Smooth muscle cell (in vitro differentiated cells): ENCODE data around the gene MYO1A. TPM values are rescaled to one million over a fixed set of nuclear protein-coding genes. Genes with fewer than 3 reads are reported as not detected.

Experiments
- DNase-seq: peaks from one replicate; lab custom pipeline; 2025; ENCODE audit not compliant: unreplicated experiment; lab: John Stamatoyannopoulos, UW
- H2AFZ ChIP-seq: fragments of 200-600 bp; sonication (generic); 2 replicates; pipeline ENCODE4 v1.6.0; 2016; ENCODE audit warnings: antibody characterized with exemption, low read depth, mild to moderate bottlenecking
- H3F3A ChIP-seq: fragments of 200-600 bp; sonication (generic); 2 replicates; pipeline ENCODE4 v1.6.0; 2017; ENCODE audit warnings: antibody characterized with exemption, low read depth
- H3K27ac ChIP-seq: fragments of 200-600 bp; sonication (generic); 2 replicates; pipeline ENCODE4 v1.5.1; 2016; ENCODE audit warnings: low read depth, mild to moderate bottlenecking
- H3K27me3 ChIP-seq: fragments of 200-600 bp; sonication (generic); 2 replicates; pipeline ENCODE4 v1.6.1; 2016; ENCODE audit warnings: low read depth, mild to moderate bottlenecking
- H3K36me3 ChIP-seq: fragments of 200-600 bp; sonication (generic); 2 replicates; pipeline ENCODE4 v1.5.1; 2016; ENCODE audit warnings: low read depth
- H3K4me1 ChIP-seq: fragments of 200-600 bp; sonication (generic); 2 replicates; pipeline ENCODE4 v1.5.1; 2016; ENCODE audit warnings: low read depth
- H3K4me2 ChIP-seq: fragments of 200-600 bp; sonication (generic); 2 replicates; pipeline ENCODE4 v1.6.0; 2016; ENCODE audit warnings: mild to moderate bottlenecking
- H3K4me3 ChIP-seq: fragments of 200-600 bp; sonication (generic); 2 replicates; pipeline ENCODE4 v1.5.1; 2016; ENCODE audit warnings: mild to moderate bottlenecking
- H3K79me2 ChIP-seq: fragments of 200-600 bp; sonication (generic); 2 replicates; pipeline ENCODE4 v1.6.0; 2016; ENCODE audit warnings: low read depth, mild to moderate bottlenecking
- H3K9ac ChIP-seq: fragments of 200-600 bp; sonication (generic); 2 replicates; pipeline ENCODE4 v1.6.0; 2016; ENCODE audit warnings: low read depth
- H3K9me3 ChIP-seq: fragments of 200-600 bp; sonication (generic); replicated peaks from 2 replicates; pipeline ENCODE4 v1.5.1; 2016; ENCODE audit warnings: low read depth
- H4K20me1 ChIP-seq: fragments of 200-600 bp; sonication (generic); 2 replicates; pipeline ENCODE4 v1.6.0; 2016; ENCODE audit warnings: low read depth
- CTCF ChIP-seq: fragments of 200-600 bp; sonication (generic); IDR thresholded peaks from 2 replicates; pipeline ENCODE4 v1.5.1; 2017; ENCODE audit warnings: borderline replicate concordance, mild to moderate bottlenecking, antibody characterized with exemption; ENCODE audit not compliant: insufficient read depth, poor library complexity, severe bottlenecking
- WGBS: methylation state at CpG from one replicate; pipeline ENCODE4 v1.1.7; 2016; ENCODE audit warnings: low lambda C conversion rate; 5-methylcytosine and 5-hydroxymethylcytosine counted together
- polyA plus RNA-seq: library from polyadenylated mRNA; unstranded; fragments of >200 nt; fragmentation: Nextera tagmentation; extraction: Ambion mirVana; gene quantifications from 2 replicates; pipeline ENCODE4 v1.2.1, GENCODE V29; 2016
- total RNA-seq: library from RNA; depleted of rRNA; stranded (reverse); fragments of >200 nt; gene quantifications from 2 replicates; pipeline ENCODE4 v1.2.3, GENCODE V29; 2014

The MYO1A gene
- total and polyA plus RNA-seq, 2 experiments from 2014 or later: not detected

- TF ChIP-seq CTCF: no peak
- Histone ChIP-seq H3K27ac (no peak overlapping the region), H3K9ac (no peak overlapping the region), H3K4me1 (peaks cover 5% of the 10 kb centered on the region), H3K4me3 (no peak overlapping the region), H3K27me3 (no peaks in the 10 kb centered on the region), H3K79me2 (peaks cover 11% of the 10 kb centered on the region), H3K9me3 (no peaks in the 10 kb centered on the region), H2AFZ (no peak overlapping the region), H3K36me3 (no peaks in the 10 kb centered on the region), H3K4me2 (no peak overlapping the region), H4K20me1 (no peaks in the 10 kb centered on the region), H3F3A (peaks cover 11% of the 10 kb centered on the region)
- DNase-seq: no peak
- 99% methylated on average over 5 of the region's 5 CpGs for WGBS
Measured at GRCh38 chr12:57009949-57010626, 39.8 kb downstream of the MYO1A start.

- Histone ChIP-seq H3K27ac (peak overlapping the region; percentile 26), H3K4me1 (peaks cover 7% of the 10 kb centered on the region), H3K27me3 (no peaks in the 10 kb centered on the region), H2AFZ (peak overlapping the region; percentile 31), H3K36me3 (no peaks in the 10 kb centered on the region), H3K9ac (no peak overlapping the region), H3K4me3 (no peak overlapping the region), H3K4me2 (peak overlapping the region; percentile 20), H4K20me1 (no peaks in the 10 kb centered on the region), H3K79me2 (peaks cover 24% of the 10 kb centered on the region), H3F3A (peaks cover 11% of the 10 kb centered on the region), H3K9me3 (no peaks in the 10 kb centered on the region)
- TF ChIP-seq CTCF: peak; percentile 58
- DNase-seq: no peak
Measured at GRCh38 chr12:57008178-57008577, 41.8 kb downstream of the MYO1A start.

- no peak for DNase-seq
- Histone ChIP-seq H3K36me3 (no peaks in the 10 kb centered on the region), H3K27me3 (no peaks in the 10 kb centered on the region), H3K4me3 (peak overlapping the region; percentile 36), H3K4me2 (peak overlapping the region; percentile 74), H2AFZ (peak overlapping the region; percentile 47), H4K20me1 (peaks cover 8% of the 10 kb centered on the region), H3F3A (peaks cover 11% of the 10 kb centered on the region), H3K9ac (no peak overlapping the region), H3K4me1 (peaks cover 7% of the 10 kb centered on the region), H3K27ac (no peak overlapping the region), H3K79me2 (peaks cover 26% of the 10 kb centered on the region), H3K9me3 (no peaks in the 10 kb centered on the region)
- WGBS: 86% methylated on average over 10 of the region's 10 CpGs
- no peak for TF ChIP-seq CTCF
Measured at GRCh38 chr12:57006809-57007475, 43.0 kb downstream of the MYO1A start.
